GM10266 (cell line): ENCODE data around the gene LRP11.
"Not testable (repeated sequence)": the region's sequence is repeated elsewhere in the genome, so short reads cannot be mapped to it uniquely, and the experiment has no call there.

Experiments
- DNase-seq: peaks from one replicate; pipeline ENCODE4 v3.0.0; 2012; ENCODE audit errors: extremely low spot score
- CTCF ChIP-seq: IDR thresholded peaks from 2 replicates; pipeline ENCODE4 v1.5.1; 2012; ENCODE audit warnings: mild to moderate bottlenecking, low read depth; ENCODE audit not compliant: control insufficient read depth, insufficient read depth; ENCODE audit errors: missing control alignments

The LRP11 gene

GRCh38 chr6:149859368-149859767 is 4.8 kb downstream of the LRP11 start:
- DNase-seq: no peak
- TF ChIP-seq CTCF: no peak

- DNase-seq: no peak
- TF ChIP-seq CTCF: no peak
Measured at GRCh38 chr6:149857541-149857940, 6.6 kb downstream of the LRP11 start.

GRCh38 chr6:149856256-149856994 is 7.7 kb downstream of the LRP11 start:
- no peak for DNase-seq
- no peak for TF ChIP-seq CTCF

- TF ChIP-seq CTCF: no peak
- no peak for DNase-seq
Measured at GRCh38 chr6:149855741-149856140, 8.4 kb downstream of the LRP11 start.

- TF ChIP-seq CTCF: no peak
- DNase-seq: no peak
Measured at GRCh38 chr6:149855040-149855654, 9.0 kb downstream of the LRP11 start.

- no peak for DNase-seq
Measured at GRCh38 chr6:149854532-149854931, 9.6 kb downstream of the LRP11 start.

GRCh38 chr6:149854017-149854416 is 10.1 kb downstream of the LRP11 start:
- DNase-seq: not testable (repeated sequence)

More at GRCh38 chr6:149854532-149854931, 9.6 kb downstream of the LRP11 start:
- no peak for TF ChIP-seq CTCF
